PC-9 (cell line): Measurements from ENCODE around the gene ALK.

Experiments
- CTCF ChIP-seq: fragments of 200-600 bp; sonication (generic); conservative IDR thresholded peaks from 2 replicates; pipeline ENCODE4 v1.6.1; 2017; ENCODE audit warnings: mixed run types, antibody characterized with exemption, mild to moderate bottlenecking, moderate library complexity
- EZH2 ChIP-seq: fragments of 200-600 bp; sonication (generic); IDR thresholded peaks from 2 replicates; pipeline ENCODE4 v1.8.0; 2017; ENCODE audit warnings: antibody characterized with exemption, low read depth

GRCh38 chr2:29504746-29505145, 416.6 kb downstream of the ALK start:
- no peak for TF ChIP-seq CTCF
- TF ChIP-seq EZH2 = no peak
